Hippocampal formation (tissue), 2 donors: ENCODE measurements around the gene KREMEN1.
"Not testable (repeated sequence)": the region's sequence is repeated elsewhere in the genome, so short reads cannot be mapped to it uniquely, and the experiment has no call there.

Source experiments
- DNase-seq, 2 donors: peaks; one replicate each; lab custom pipeline; 2025; lab: John Stamatoyannopoulos, UW

The KREMEN1 gene

GRCh38 chr22:29072979-29073617, at the start of gene KREMEN1:
KREMEN1 (plus strand) TSS chr22:29073035; CDS start chr22:29073131, 96 bp downstream.
- no peak for DNase-seq

- no peak for DNase-seq
Observed at GRCh38 chr22:29023172-29023796, 49.6 kb upstream of the KREMEN1 start.

- no peak for DNase-seq
Observed at GRCh38 chr22:29026579-29026978, 46.3 kb upstream of the KREMEN1 start.

- DNase-seq: no peak
Observed at GRCh38 chr22:29028468-29028867, 44.4 kb upstream of the KREMEN1 start.

GRCh38 chr22:29029202-29030000, 43.4 kb upstream of the KREMEN1 start:
- DNase-seq: no peak

GRCh38 chr22:29030016-29030617, 42.7 kb upstream of the KREMEN1 start:
- DNase-seq: no peak

GRCh38 chr22:29030618-29031226, 42.1 kb upstream of the KREMEN1 start:
- peak; percentile 5 to 27 for DNase-seq

GRCh38 chr22:29031227-29032011, 41.4 kb upstream of the KREMEN1 start:
- peak in 1 of 2 donors; percentile 11 for DNase-seq

GRCh38 chr22:29032014-29032475, 40.8 kb upstream of the KREMEN1 start:
- DNase-seq: no peak

GRCh38 chr22:29032584-29032983, 40.3 kb upstream of the KREMEN1 start:
- DNase-seq: peak in 1 of 2 donors; percentile 11

GRCh38 chr22:29037340-29037932, 35.4 kb upstream of the KREMEN1 start:
- no peak for DNase-seq

- DNase-seq: no peak
Observed at GRCh38 chr22:29039148-29039547, 33.7 kb upstream of the KREMEN1 start.

- DNase-seq: not testable (repeated sequence)
Observed at GRCh38 chr22:29039684-29040083, 33.2 kb upstream of the KREMEN1 start.

GRCh38 chr22:29040385-29041275, 32.2 kb upstream of the KREMEN1 start:
- peak; percentile 55 to 89 for DNase-seq

GRCh38 chr22:29041408-29041807, 31.4 kb upstream of the KREMEN1 start:
- DNase-seq: peak; percentile 12 to 34

- DNase-seq: no peak
Observed at GRCh38 chr22:29043906-29044575, 28.8 kb upstream of the KREMEN1 start.

GRCh38 chr22:29044657-29045176, 28.1 kb upstream of the KREMEN1 start:
- no peak for DNase-seq

GRCh38 chr22:29048822-29049654, 23.8 kb upstream of the KREMEN1 start:
- DNase-seq: no peak
